Liver (tissue), 9 donors: ENCODE data around the gene CMIP. TPM values are rescaled to one million over a fixed set of nuclear protein-coding genes. Genes with fewer than 3 reads are reported as not detected.
A peak's percentile ranks its signal among the peaks of the same experiment; 100 is the strongest.

ENCODE experiments used
- DNase-seq: peaks from one replicate; pipeline ENCODE4 v3.0.0-alpha.2; 2017; ENCODE audit warnings: low spot score
- H3K27ac ChIP-seq, 2 donors: one replicate each; pipeline ENCODE4 v1.7.0; 2013; ENCODE audit warnings: inconsistent platforms in 2 of 2, low read length in 2 of 2, control low read depth in 1 of 2, low read depth in 1 of 2, mild to moderate bottlenecking in 1 of 2
- H3K27me3 ChIP-seq, 4 donors: one replicate each; pipeline versions ENCODE4 v1.6.1 to v1.7.0; 2013; ENCODE audit warnings: low read length in 3 of 4, inconsistent platforms in 1 of 4, mild to moderate bottlenecking in 1 of 4, moderate library complexity in 1 of 4; ENCODE audit not compliant: control insufficient read depth in 4 of 4, insufficient read depth in 4 of 4
- H3K36me3 ChIP-seq, 4 donors: one replicate each; pipeline versions ENCODE4 v1.6.1 to v1.7.0; 2013; ENCODE audit warnings: low read length in 3 of 4, mild to moderate bottlenecking in 3 of 4, low read depth in 1 of 4, moderate library complexity in 1 of 4; ENCODE audit not compliant: control insufficient read depth in 4 of 4, insufficient read depth in 3 of 4
- H3K4me1 ChIP-seq, 4 donors: one replicate each; pipeline versions ENCODE4 v1.6.1 to v1.7.0; 2013; ENCODE audit warnings: low read length in 3 of 4, mild to moderate bottlenecking in 3 of 4, moderate library complexity in 1 of 4; ENCODE audit not compliant: control insufficient read depth in 4 of 4, insufficient read depth in 4 of 4
- H3K4me3 ChIP-seq, 3 donors: one replicate each; pipeline versions ENCODE4 v1.6.1 to v1.7.0; 2013; ENCODE audit warnings: low read length in 3 of 3, control low read depth in 1 of 3, low read depth in 1 of 3, mild to moderate bottlenecking in 1 of 3
- H3K9ac ChIP-seq, 2 donors: one replicate each; pipeline ENCODE4 v1.7.0; 2013; ENCODE audit warnings: low read length in 2 of 2, mild to moderate bottlenecking in 2 of 2, moderate library complexity in 2 of 2, control low read depth in 1 of 2, low read depth in 1 of 2
- H3K9me3 ChIP-seq, 4 donors: one replicate each; pipeline versions ENCODE4 v1.6.1 to v1.7.0; 2013; ENCODE audit warnings: low read length in 3 of 4; ENCODE audit not compliant: control insufficient read depth in 4 of 4
- ATF3 ChIP-seq: IDR thresholded peaks from 2 replicates; pipeline ENCODE4 v1.6.1; 2016; ENCODE audit warnings: antibody characterized with exemption
- CTCF ChIP-seq: fragments of 150-350 bp; IDR thresholded peaks from 2 replicates; pipeline ENCODE4 v1.5.1; 2017; ENCODE audit warnings: improper control_type of control experiment, low read depth, low read length; ENCODE audit not compliant: missing input control
- EGR1 ChIP-seq, 2 donors: IDR thresholded peaks; 2 replicates each; pipeline ENCODE4 v1.6.1; 2016 to 2018; ENCODE audit warnings: antibody characterized with exemption in 2 of 2, low read depth in 2 of 2
- FOXA1 ChIP-seq: IDR thresholded peaks from 2 replicates; pipeline ENCODE4 v1.6.1; 2016; ENCODE audit warnings: antibody characterized with exemption
- FOXA2 ChIP-seq: IDR thresholded peaks from 2 replicates; pipeline ENCODE4 v1.6.1; 2016; ENCODE audit warnings: antibody characterized with exemption
- GABPA ChIP-seq, 2 donors: IDR thresholded peaks in 1 of 2; conservative IDR thresholded peaks in 1 of 2; 2 replicates each; pipeline ENCODE4 v1.6.1; 2016; ENCODE audit warnings: antibody characterized with exemption in 2 of 2, mild to moderate bottlenecking in 1 of 2, moderate library complexity in 1 of 2
- HNF4A ChIP-seq, 2 donors: conservative IDR thresholded peaks; 2 replicates each; pipeline ENCODE4 v1.6.1; 2016; ENCODE audit warnings: antibody characterized with exemption in 2 of 2, mild to moderate bottlenecking in 2 of 2
- HNF4G ChIP-seq: IDR thresholded peaks from 2 replicates; pipeline ENCODE4 v1.6.1; 2016; ENCODE audit warnings: antibody characterized with exemption
- JUND ChIP-seq, 2 donors: IDR thresholded peaks; 2 replicates each; pipeline ENCODE4 v1.6.1; 2016; ENCODE audit warnings: antibody characterized with exemption in 2 of 2
- MAX ChIP-seq: IDR thresholded peaks from 2 replicates; pipeline ENCODE4 v1.6.1; 2016; ENCODE audit warnings: antibody characterized with exemption
- NR2F2 ChIP-seq: IDR thresholded peaks from 2 replicates; pipeline ENCODE4 v1.6.1; 2016; ENCODE audit warnings: antibody characterized with exemption
- RAD21 ChIP-seq, 2 donors: IDR thresholded peaks; 2 replicates each; pipeline ENCODE4 v1.6.1; 2016; ENCODE audit warnings: antibody characterized with exemption in 2 of 2, mild to moderate bottlenecking in 2 of 2
- REST ChIP-seq: IDR thresholded peaks from 2 replicates; pipeline ENCODE4 v1.6.1; 2016; ENCODE audit warnings: antibody characterized with exemption, mild to moderate bottlenecking
- RXRA ChIP-seq, 2 donors: IDR thresholded peaks; 2 replicates each; pipeline ENCODE4 v1.6.1; 2017 to 2018; ENCODE audit warnings: antibody characterized with exemption in 2 of 2, mild to moderate bottlenecking in 1 of 2
- SP1 ChIP-seq: IDR thresholded peaks from 2 replicates; pipeline ENCODE4 v1.6.1; 2018; ENCODE audit warnings: antibody characterized with exemption, mild to moderate bottlenecking
- TAF1 ChIP-seq: conservative IDR thresholded peaks from 2 replicates; pipeline ENCODE4 v1.6.1; 2016; ENCODE audit warnings: antibody characterized with exemption, mild to moderate bottlenecking
- YY1 ChIP-seq: IDR thresholded peaks from 2 replicates; pipeline ENCODE4 v1.6.1; 2016; ENCODE audit warnings: antibody characterized with exemption, mild to moderate bottlenecking
- ZBTB33 ChIP-seq: IDR thresholded peaks from 2 replicates; pipeline ENCODE4 v1.6.1; 2016; ENCODE audit warnings: antibody characterized with exemption
- WGBS: extraction: QIAGEN DNeasy Blood & Tissue Kit; methylation state at CpG from one replicate; pipeline ENCODE4 v1.1.7; 2013; 5-methylcytosine and 5-hydroxymethylcytosine counted together
- polyA plus RNA-seq, 2 donors: library from polyadenylated mRNA; stranded (reverse) in 1 of 2; unstranded in 1 of 2; fragments of 200-250 nt in 1 of 2; fragments of >200 nt in 1 of 2; fragmentation: Nextera tagmentation in 1 of 2; extraction: Ambion mirVana in 1 of 2; gene quantifications; one replicate each; pipeline versions ENCODE4 v1.2.1 to v1.2.3, GENCODE V29; 2013 to 2015
- total RNA-seq, 2 donors: library from RNA; depleted of rRNA; stranded (reverse); fragments of >200 nt; gene quantifications; one replicate each; pipeline ENCODE4 v1.2.3, GENCODE V29; 2014
- donor health status: healthy.
- donor health status: healthy.
- donor health status: healthy.
- donor health status: healthy.
- donor health status: healthy.

The CMIP gene
- total and polyA plus RNA-seq, 4 donors = 1.7 to 15.6 (median 10.1) TPM

GRCh38 chr16:81548551-81548875, 103.9 kb downstream of the CMIP start:
- Histone ChIP-seq H3K4me3 (no peak overlapping the region), H3K9ac (no peak overlapping the region), H3K27me3 (no peaks in the 10 kb centered on the region), H3K4me1 (peaks cover 37 to 85% (median 72%) of the 10 kb centered on the region in 4 donors), H3K36me3 (no peaks in the 10 kb centered on the region), H3K27ac (peak overlapping the region; percentile 83 to 86), H3K9me3 (no peaks in the 10 kb centered on the region)
- DNase-seq = no peak
- TF ChIP-seq GABPA (IDR thresholded peaks at IDR 0.05 in 1 of 2, conservative IDR thresholded peaks at IDR 0.05 in 1 of 2) (no peak), FOXA1 (no peak), RAD21 (IDR thresholded peaks at IDR 0.05) (no peak), EGR1 (IDR thresholded peaks at IDR 0.05; ENCODE audit: low read depth in 2 of 2) (no peak), YY1 (no peak), ZBTB33 (no peak), CTCF (no peak), ATF3 (no peak), MAX (no peak), TAF1 (no peak), HNF4G (no peak), REST (no peak), SP1 (no peak), HNF4A (conservative IDR thresholded peaks at IDR 0.05) (no peak), NR2F2 (no peak), JUND (IDR thresholded peaks at IDR 0.05) (no peak), FOXA2 (no peak), RXRA (IDR thresholded peaks at IDR 0.05) (no peak)
- 71% methylated on average over 3 of the region's 3 CpGs for WGBS
